Measurements from ENCODE around the gene USP22. TPM values are rescaled to one million over a fixed set of nuclear protein-coding genes. Genes with fewer than 3 reads are reported as not detected.
A peak's percentile ranks its signal among the peaks of the same experiment; 100 is the strongest.

Gene USP22
- total and polyA plus RNA-seq, 2 experiments from 2014 or later = 68.9 to 296 TPM

DNA sequence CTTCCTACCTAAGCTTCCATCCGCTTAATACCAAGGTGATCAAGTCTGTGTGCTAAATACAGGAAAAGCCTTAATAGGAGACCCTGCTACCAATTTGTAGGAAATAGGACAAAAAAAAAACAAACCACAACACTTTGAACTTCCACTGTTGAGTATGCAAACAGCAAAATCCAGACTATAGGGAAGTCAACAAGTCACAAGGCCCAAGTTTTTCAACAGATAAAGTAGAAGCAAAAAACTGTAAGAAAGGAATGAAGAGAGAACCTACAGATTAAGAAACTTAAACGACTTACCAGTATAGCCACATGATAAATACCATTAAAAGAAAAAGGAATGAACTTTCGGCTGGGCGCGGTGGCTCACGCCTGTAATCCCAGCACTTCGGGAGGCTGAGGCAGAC is 7.4 kb downstream of the USP22 start:
- Histone ChIP-seq H3K9me2 (ENCODE audit: insufficient read depth) (no peaks in the 10 kb centered on the region), H2AFZ (no peak overlapping the region), H3K79me2 (replicated peaks; ENCODE audit: insufficient read depth) (peaks cover 98% of the 10 kb centered on the region), H3K27me3 (ENCODE audit: insufficient read depth) (no peaks in the 10 kb centered on the region), H3K36me3 (ENCODE audit: insufficient read depth) (peaks cover 15% of the 10 kb centered on the region), H3F3A (replicated peaks; ENCODE audit: low read depth) (peaks cover 8% of the 10 kb centered on the region; the same call in 1 of the 2 replicates), H3K27ac (ENCODE audit: low read depth) (peak overlapping the region; percentile 68), H3K4me2 (peak overlapping the region; percentile 59), H3K4me3 (peak overlapping the region; percentile 23), H3K4me1 (ENCODE audit: insufficient read depth) (peaks cover 76% of the 10 kb centered on the region), H4K20me1 (replicated peaks; ENCODE audit: insufficient read depth) (peaks cover 84% of the 10 kb centered on the region)
- H3K36me3 Mint-ChIP-seq (ENCODE audit: low read depth) = peaks cover 56% of the 10 kb centered on the region
- H3K4me3 Mint-ChIP-seq = peak overlapping the region; percentile 42
- peak overlapping the region; percentile 75 for H3K27ac Mint-ChIP-seq
- no peaks in the 10 kb centered on the region for H3K9me3 Mint-ChIP-seq
- H3K4me1 Mint-ChIP-seq = peaks cover 63% of the 10 kb centered on the region
- DNase-seq (ENCODE audit: low spot score) = no peak
- TF ChIP-seq STAT1 (IDR thresholded peaks at IDR 0.05; ENCODE audit: unreplicated experiment) = no peak
- no peak for TF ChIP-seq CREB1 (CRISPR knock-in tag; IDR thresholded peaks at IDR 0.05; ENCODE audit: low read depth)
- no peak for TF ChIP-seq EZH2phosphoT487 (IDR thresholded peaks at IDR 0.05; ENCODE audit: unreplicated experiment)
- H3K27me3 Mint-ChIP-seq (ENCODE audit: insufficient read depth, low read depth, poor library complexity) = peaks cover 3% of the 10 kb centered on the region
- ATAC-seq = no peak

DNA sequence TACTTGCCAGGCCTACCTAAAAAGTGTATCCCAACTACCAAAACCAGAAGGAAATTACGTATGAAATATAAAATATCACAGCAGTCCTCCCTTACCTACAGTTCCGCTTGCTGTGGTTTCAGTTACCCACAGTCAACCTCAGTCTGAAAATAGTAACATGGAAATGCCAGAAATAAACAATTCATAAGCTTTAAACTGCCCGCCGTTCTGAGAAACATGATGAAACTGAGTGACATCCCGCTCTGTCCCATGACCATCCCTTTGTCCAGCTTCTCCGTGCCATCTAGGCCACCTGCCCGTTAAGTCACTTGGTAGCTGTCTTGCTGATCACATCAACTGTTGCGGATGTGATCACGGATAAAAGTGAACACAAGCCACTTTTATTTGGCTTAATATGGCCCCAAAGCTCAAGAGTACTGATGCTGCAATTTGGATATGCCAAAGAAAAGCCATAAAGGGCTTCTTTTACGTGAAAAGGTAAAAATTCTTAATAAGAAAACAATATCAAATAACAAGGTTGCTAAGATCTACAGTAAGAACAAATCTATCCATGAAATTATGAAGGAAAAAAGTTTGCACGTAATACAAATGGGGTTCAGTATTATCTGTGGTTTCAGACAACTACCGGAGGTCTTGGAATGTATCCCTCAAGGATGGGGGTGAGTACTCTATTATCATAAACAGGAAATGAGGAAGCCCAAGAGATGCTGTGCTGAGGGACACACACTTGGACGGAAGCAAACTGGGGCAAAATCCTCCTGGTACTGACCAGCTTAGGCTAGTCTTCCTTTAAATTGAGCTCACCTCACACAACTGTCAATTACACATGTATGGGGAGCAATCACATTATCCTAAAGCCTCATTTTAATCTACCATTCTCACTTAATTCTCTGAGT is 8.2 kb downstream of the USP22 start:
- H3K4me2 ChIP-seq = peak overlapping the region; percentile 59
- H3K36me3 ChIP-seq (ENCODE audit: insufficient read depth) = peaks cover 15% of the 10 kb centered on the region
- H3K4me3 ChIP-seq = peak overlapping the region; percentile 23; the same call in 1 of the 2 replicates
- H3K27me3 Mint-ChIP-seq (ENCODE audit: insufficient read depth, low read depth, poor library complexity) = peaks cover 3% of the 10 kb centered on the region
- peaks cover 80% of the 10 kb centered on the region for H3K4me1 ChIP-seq (ENCODE audit: insufficient read depth)
- H4K20me1 ChIP-seq (replicated peaks; ENCODE audit: insufficient read depth) = peaks cover 88% of the 10 kb centered on the region
- no peaks in the 10 kb centered on the region for H3K9me2 ChIP-seq (ENCODE audit: insufficient read depth)
- H3K27me3 ChIP-seq (ENCODE audit: insufficient read depth) = no peaks in the 10 kb centered on the region
- peak overlapping the region; percentile 68 for H3K27ac ChIP-seq (ENCODE audit: low read depth)
- peak; percentile 23; the same call in 1 of the 3 replicates for ATAC-seq
- peaks cover 54% of the 10 kb centered on the region for H3K36me3 Mint-ChIP-seq (ENCODE audit: low read depth)
- H3K27ac Mint-ChIP-seq = peak overlapping the region; percentile 84
- H3K4me3 Mint-ChIP-seq = peak overlapping the region; percentile 44
- no peaks in the 10 kb centered on the region for H3K9me3 Mint-ChIP-seq
- peak; percentile 44 for DNase-seq (ENCODE audit: low spot score)
- peaks cover 65% of the 10 kb centered on the region for H3K4me1 Mint-ChIP-seq
- H3K79me2 ChIP-seq (replicated peaks; ENCODE audit: insufficient read depth) = peaks cover 98% of the 10 kb centered on the region
- peaks cover 8% of the 10 kb centered on the region; the same call in 1 of the 2 replicates for H3F3A ChIP-seq (replicated peaks; ENCODE audit: low read depth)
- no peak overlapping the region for H2AFZ ChIP-seq
- TF ChIP-seq STAT1 (IDR thresholded peaks at IDR 0.05; ENCODE audit: unreplicated experiment) (no peak), NANOG (IDR thresholded peaks at IDR 0.05; ENCODE audit: borderline replicate concordance) (no peak), ZNF331 (CRISPR knock-in tag; IDR thresholded peaks at IDR 0.05; ENCODE audit: low read depth) (no peak), EZH2 (IDR thresholded peaks at IDR 0.05; ENCODE audit: low read depth, unreplicated experiment) (no peak), JUNB (IDR thresholded peaks at IDR 0.05; ENCODE audit: unreplicated experiment) (no peak), POLR2AphosphoS5 (IDR thresholded peaks at IDR 0.05; ENCODE audit: low read depth) (no peak), ZNF114 (CRISPR knock-in tag; IDR thresholded peaks at IDR 0.05) (no peak)
- TF ChIP-seq, protein P1, sequence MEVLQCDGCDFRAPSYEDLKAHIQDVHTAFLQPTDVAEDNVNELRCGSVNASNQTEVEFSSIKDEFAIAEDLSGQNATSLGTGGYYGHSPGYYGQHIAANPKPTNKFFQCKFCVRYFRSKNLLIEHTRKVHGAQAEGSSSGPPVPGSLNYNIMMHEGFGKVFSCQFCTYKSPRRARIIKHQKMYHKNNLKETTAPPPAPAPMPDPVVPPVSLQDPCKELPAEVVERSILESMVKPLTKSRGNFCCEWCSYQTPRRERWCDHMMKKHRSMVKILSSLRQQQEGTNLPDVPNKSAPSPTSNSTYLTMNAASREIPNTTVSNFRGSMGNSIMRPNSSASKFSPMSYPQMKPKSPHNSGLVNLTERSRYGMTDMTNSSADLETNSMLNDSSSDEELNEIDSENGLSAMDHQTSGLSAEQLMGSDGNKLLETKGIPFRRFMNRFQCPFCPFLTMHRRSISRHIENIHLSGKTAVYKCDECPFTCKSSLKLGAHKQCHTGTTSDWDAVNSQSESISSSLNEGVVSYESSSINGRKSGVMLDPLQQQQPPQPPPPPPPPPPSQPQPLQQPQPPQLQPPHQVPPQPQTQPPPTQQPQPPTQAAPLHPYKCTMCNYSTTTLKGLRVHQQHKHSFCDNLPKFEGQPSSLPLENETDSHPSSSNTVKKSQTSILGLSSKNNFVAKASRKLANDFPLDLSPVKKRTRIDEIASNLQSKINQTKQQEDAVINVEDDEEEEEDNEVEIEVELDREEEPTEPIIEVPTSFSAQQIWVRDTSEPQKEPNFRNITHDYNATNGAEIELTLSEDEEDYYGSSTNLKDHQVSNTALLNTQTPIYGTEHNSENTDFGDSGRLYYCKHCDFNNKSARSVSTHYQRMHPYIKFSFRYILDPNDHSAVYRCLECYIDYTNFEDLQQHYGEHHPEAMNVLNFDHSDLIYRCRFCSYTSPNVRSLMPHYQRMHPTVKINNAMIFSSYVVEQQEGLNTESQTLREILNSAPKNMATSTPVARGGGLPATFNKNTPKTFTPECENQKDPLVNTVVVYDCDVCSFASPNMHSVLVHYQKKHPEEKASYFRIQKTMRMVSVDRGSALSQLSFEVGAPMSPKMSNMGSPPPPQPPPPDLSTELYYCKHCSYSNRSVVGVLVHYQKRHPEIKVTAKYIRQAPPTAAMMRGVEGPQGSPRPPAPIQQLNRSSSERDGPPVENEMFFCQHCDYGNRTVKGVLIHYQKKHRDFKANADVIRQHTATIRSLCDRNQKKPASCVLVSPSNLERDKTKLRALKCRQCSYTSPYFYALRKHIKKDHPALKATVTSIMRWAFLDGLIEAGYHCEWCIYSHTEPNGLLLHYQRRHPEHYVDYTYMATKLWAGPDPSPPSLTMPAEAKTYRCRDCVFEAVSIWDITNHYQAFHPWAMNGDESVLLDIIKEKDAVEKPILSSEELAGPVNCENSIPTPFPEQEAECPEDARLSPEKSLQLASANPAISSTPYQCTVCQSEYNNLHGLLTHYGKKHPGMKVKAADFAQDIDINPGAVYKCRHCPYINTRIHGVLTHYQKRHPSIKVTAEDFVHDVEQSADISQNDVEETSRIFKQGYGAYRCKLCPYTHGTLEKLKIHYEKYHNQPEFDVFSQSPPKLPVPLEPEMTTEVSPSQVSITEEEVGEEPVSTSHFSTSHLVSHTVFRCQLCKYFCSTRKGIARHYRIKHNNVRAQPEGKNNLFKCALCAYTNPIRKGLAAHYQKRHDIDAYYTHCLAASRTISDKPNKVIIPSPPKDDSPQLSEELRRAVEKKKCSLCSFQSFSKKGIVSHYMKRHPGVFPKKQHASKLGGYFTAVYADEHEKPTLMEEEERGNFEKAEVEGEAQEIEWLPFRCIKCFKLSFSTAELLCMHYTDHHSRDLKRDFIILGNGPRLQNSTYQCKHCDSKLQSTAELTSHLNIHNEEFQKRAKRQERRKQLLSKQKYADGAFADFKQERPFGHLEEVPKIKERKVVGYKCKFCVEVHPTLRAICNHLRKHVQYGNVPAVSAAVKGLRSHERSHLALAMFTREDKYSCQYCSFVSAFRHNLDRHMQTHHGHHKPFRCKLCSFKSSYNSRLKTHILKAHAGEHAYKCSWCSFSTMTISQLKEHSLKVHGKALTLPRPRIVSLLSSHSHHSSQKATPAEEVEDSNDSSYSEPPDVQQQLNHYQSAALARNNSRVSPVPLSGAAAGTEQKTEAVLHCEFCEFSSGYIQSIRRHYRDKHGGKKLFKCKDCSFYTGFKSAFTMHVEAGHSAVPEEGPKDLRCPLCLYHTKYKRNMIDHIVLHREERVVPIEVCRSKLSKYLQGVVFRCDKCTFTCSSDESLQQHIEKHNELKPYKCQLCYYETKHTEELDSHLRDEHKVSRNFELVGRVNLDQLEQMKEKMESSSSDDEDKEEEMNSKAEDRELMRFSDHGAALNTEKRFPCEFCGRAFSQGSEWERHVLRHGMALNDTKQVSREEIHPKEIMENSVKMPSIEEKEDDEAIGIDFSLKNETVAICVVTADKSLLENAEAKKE (CRISPR knock-in tag; IDR thresholded peaks at IDR 0.05) = no peak
- TF ChIP-seq, protein P2, sequence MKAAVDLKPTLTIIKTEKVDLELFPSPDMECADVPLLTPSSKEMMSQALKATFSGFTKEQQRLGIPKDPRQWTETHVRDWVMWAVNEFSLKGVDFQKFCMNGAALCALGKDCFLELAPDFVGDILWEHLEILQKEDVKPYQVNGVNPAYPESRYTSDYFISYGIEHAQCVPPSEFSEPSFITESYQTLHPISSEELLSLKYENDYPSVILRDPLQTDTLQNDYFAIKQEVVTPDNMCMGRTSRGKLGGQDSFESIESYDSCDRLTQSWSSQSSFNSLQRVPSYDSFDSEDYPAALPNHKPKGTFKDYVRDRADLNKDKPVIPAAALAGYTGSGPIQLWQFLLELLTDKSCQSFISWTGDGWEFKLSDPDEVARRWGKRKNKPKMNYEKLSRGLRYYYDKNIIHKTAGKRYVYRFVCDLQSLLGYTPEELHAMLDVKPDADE (IDR thresholded peaks at IDR 0.05) = no peak

All from GM23338 (cell line).